ENCODE data around the gene SELL. TPM values are rescaled to one million over a fixed set of nuclear protein-coding genes. Genes with fewer than 3 reads are reported as not detected.
"Not testable (repeated sequence)": the region's sequence is repeated elsewhere in the genome, so short reads cannot be mapped to it uniquely, and the experiment has no call there.

SELL gene
- total and polyA plus RNA-seq, 2 of the 8 experiments (the other 6 are each of a cell fraction or from before 2014, with no cell fraction given): not detected

GRCh38 chr1:169662680-169663079 lies 48.7 kb downstream of the SELL start:
- H3K9me3 ChIP-seq (ENCODE audit: insufficient read depth in 2 of 2, low read depth in 1 of 2, low read length in 1 of 2); H2BK120ac ChIP-seq (replicated peaks; ENCODE audit: low read depth, low read length); H4K91ac ChIP-seq (replicated peaks; ENCODE audit: insufficient read length, low read length); FAIRE-seq; H3K79me2 ChIP-seq (ENCODE audit: control insufficient read depth in 1 of 2, insufficient read depth in 2 of 2, low read length in 2 of 2); H4K5ac ChIP-seq (ENCODE audit: insufficient read length, low read depth, low read length); H2AFZ ChIP-seq (ENCODE audit: low read length); H2BK15ac ChIP-seq (ENCODE audit: low read length); DNase-seq (ENCODE audit: low read depth in 1 of 2, low spot score in 2 of 2); H3K18ac ChIP-seq (ENCODE audit: extremely low read depth, low read length); H3K79me1 ChIP-seq (ENCODE audit: low read depth, low read length); H3K23me2 ChIP-seq (ENCODE audit: low read depth, low read length); H3K27ac ChIP-seq (ENCODE audit: low read depth, low read length); H3K4me1 ChIP-seq (replicated peaks in 1 of 4; ENCODE audit: control insufficient read depth in 3 of 4, insufficient read depth in 4 of 4, low read length in 3 of 4); H4K8ac ChIP-seq (ENCODE audit: extremely low read depth, insufficient read depth, low read length); H2AK5ac ChIP-seq (ENCODE audit: low read depth, low read length); H3K14ac ChIP-seq (ENCODE audit: insufficient read length); H3K9ac ChIP-seq (replicated peaks in 1 of 4; ENCODE audit: extremely low read depth in 1 of 4, low read depth in 3 of 4, low read length in 3 of 4); H2BK20ac ChIP-seq (ENCODE audit: low read length); H2BK12ac ChIP-seq (ENCODE audit: low read depth, low read length); H3K23ac ChIP-seq (ENCODE audit: insufficient read length); H3K27me3 ChIP-seq (replicated peaks in 1 of 4; ENCODE audit: control insufficient read depth in 3 of 4, extremely low read depth in 1 of 4, insufficient read depth in 3 of 4, low read length in 3 of 4); POLR2A ChIA-PET (ENCODE audit: partially characterized antibody); H3K4ac ChIP-seq (replicated peaks; ENCODE audit: insufficient read length, low read depth, low read length); H3K56ac ChIP-seq (replicated peaks; ENCODE audit: insufficient read length, low read depth, low read length); H2BK5ac ChIP-seq (ENCODE audit: low read depth, low read length); H3K36me3 ChIP-seq (ENCODE audit: control insufficient read depth in 2 of 4, insufficient read depth in 4 of 4, low read length in 3 of 4); H3K4me3 ChIP-seq (ENCODE audit: extremely low read depth in 1 of 4, insufficient read depth in 2 of 4, low read depth in 3 of 4, low read length in 4 of 4); H4K20me1 ChIP-seq (replicated peaks in 1 of 2; ENCODE audit: control insufficient read depth in 1 of 2, insufficient read depth in 2 of 2, low read length in 2 of 2): not testable (repeated sequence)
- CTCF ChIA-PET (ENCODE audit: partially characterized antibody): interaction anchor here (0.9 kb wide), 1 partner anchor 61 kb away, joined by 3 read pairs; no protein-coding TSS in a partner anchor
- 61% methylated on average over 7 of the region's 8 CpGs; no CpG with 5 or more reads in 1 of the 2 experiments for WGBS, 2 experiments (ENCODE audit: extremely low coverage in 1 of 2, insufficient coverage in 1 of 2, insufficient read length in 1 of 2, insufficient replicate concordance in 2 of 2, low coverage in 1 of 2, low lambda C conversion rate in 2 of 2, missing lambda C conversion rate in 1 of 2)
- 0 out of 2 replicates have a peak, but pooled peaks have one; percentile 62 for TF ChIP-seq FOSL1 (IDR thresholded peaks at IDR 0.05; ENCODE audit: insufficient read depth, low read depth, low read length)
- H3K4me2 ChIP-seq (ENCODE audit: insufficient read depth in 1 of 2, low read depth in 2 of 2, low read length in 2 of 2): peak overlapping the region in 1 of 2 experiments; percentile 13; a peak in 2 of 4 replicates

- H3K9ac ChIP-seq (replicated peaks in 1 of 4; ENCODE audit: extremely low read depth in 1 of 4, low read depth in 3 of 4, low read length in 3 of 4); DNase-seq (ENCODE audit: low read depth in 1 of 2, low spot score in 2 of 2); H4K8ac ChIP-seq (ENCODE audit: extremely low read depth, insufficient read depth, low read length); H2AFZ ChIP-seq (ENCODE audit: low read length); H3K9me3 ChIP-seq (ENCODE audit: insufficient read depth in 2 of 2, low read depth in 1 of 2, low read length in 1 of 2); H2BK20ac ChIP-seq (ENCODE audit: low read length); H2BK120ac ChIP-seq (replicated peaks; ENCODE audit: low read depth, low read length); H3K4ac ChIP-seq (replicated peaks; ENCODE audit: insufficient read length, low read depth, low read length); H3K4me2 ChIP-seq (ENCODE audit: insufficient read depth in 1 of 2, low read depth in 2 of 2, low read length in 2 of 2); FAIRE-seq; H2BK15ac ChIP-seq (ENCODE audit: low read length); POLR2A ChIA-PET (ENCODE audit: partially characterized antibody); H3K27ac ChIP-seq (ENCODE audit: low read depth, low read length); CTCF ChIA-PET (ENCODE audit: partially characterized antibody); H2BK12ac ChIP-seq (ENCODE audit: low read depth, low read length); H3K4me3 ChIP-seq (ENCODE audit: extremely low read depth in 1 of 4, insufficient read depth in 2 of 4, low read depth in 3 of 4, low read length in 4 of 4); H3K79me2 ChIP-seq (ENCODE audit: control insufficient read depth in 1 of 2, insufficient read depth in 2 of 2, low read length in 2 of 2); H3K79me1 ChIP-seq (ENCODE audit: low read depth, low read length); H3K14ac ChIP-seq (ENCODE audit: insufficient read length); H2BK5ac ChIP-seq (ENCODE audit: low read depth, low read length); H2AK5ac ChIP-seq (ENCODE audit: low read depth, low read length); H4K20me1 ChIP-seq (replicated peaks in 1 of 2; ENCODE audit: control insufficient read depth in 1 of 2, insufficient read depth in 2 of 2, low read length in 2 of 2); H3K18ac ChIP-seq (ENCODE audit: extremely low read depth, low read length); H3K56ac ChIP-seq (replicated peaks; ENCODE audit: insufficient read length, low read depth, low read length); H3K27me3 ChIP-seq (replicated peaks in 1 of 4; ENCODE audit: control insufficient read depth in 3 of 4, extremely low read depth in 1 of 4, insufficient read depth in 3 of 4, low read length in 3 of 4); H3K23me2 ChIP-seq (ENCODE audit: low read depth, low read length); H3K23ac ChIP-seq (ENCODE audit: insufficient read length); H4K91ac ChIP-seq (replicated peaks; ENCODE audit: insufficient read length, low read length); H3K36me3 ChIP-seq (ENCODE audit: control insufficient read depth in 2 of 4, insufficient read depth in 4 of 4, low read length in 3 of 4); H4K5ac ChIP-seq (ENCODE audit: insufficient read length, low read depth, low read length); H3K4me1 ChIP-seq (replicated peaks in 1 of 4; ENCODE audit: control insufficient read depth in 3 of 4, insufficient read depth in 4 of 4, low read length in 3 of 4): not testable (repeated sequence)
- WGBS, 2 experiments (ENCODE audit: extremely low coverage in 1 of 2, insufficient coverage in 1 of 2, insufficient read length in 1 of 2, insufficient replicate concordance in 2 of 2, low coverage in 1 of 2, low lambda C conversion rate in 2 of 2, missing lambda C conversion rate in 1 of 2): 83% methylated on average over 16 of the region's 16 CpGs; no CpG with 5 or more reads in 1 of the 2 experiments
Measured at GRCh38 chr1:169661066-169661465, 50.4 kb downstream of the SELL start.

Data from H1 (cell line).